HG03039 (cell line): Measurements from ENCODE around the gene OMP.

Experiments used
- ATAC-seq: cut with Tn5 transposase; IDR thresholded peaks from one replicate; pipeline ENCODE4 v1.9.1; 2021; ENCODE audit warnings: mild to moderate bottlenecking, moderate library complexity; ENCODE audit not compliant: unreplicated experiment

OMP gene

DNA sequence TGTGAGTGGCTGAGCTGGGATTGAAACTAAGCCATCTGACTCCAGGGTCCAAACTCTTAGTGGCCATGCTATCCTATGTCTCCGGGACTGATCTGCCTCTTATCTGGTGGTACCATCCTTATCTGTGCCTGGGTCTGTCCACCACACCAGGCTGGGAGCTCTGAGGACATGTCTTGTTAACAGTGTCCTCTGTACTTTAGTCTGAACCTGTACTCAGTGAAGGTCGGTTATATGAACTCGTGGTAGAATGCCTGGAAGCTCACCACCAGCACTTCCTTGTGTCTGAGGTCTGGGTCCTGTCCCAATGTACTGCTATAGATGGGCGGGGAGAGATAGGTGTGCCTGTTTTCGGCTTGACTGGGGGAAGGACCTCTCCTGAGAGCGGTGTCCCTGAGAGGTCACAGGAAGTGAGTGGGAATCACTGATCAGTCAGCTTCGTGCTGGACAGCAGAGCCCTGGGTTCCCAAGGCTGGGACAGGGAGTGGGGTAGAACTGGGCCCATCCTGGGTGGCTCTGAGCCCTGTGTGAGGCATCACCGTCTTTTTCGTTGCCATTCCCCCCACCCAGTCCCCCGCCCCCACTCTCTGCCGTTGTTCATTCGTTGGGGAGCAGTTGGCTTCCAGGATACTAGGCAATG is 34.3 kb downstream of the OMP start:
- ATAC-seq = no peak

- no peak for ATAC-seq
Observed at GRCh38 chr11:77137421-77137820, 34.8 kb downstream of the OMP start.

GRCh38 chr11:77138106-77138649 is 35.5 kb downstream of the OMP start:
- ATAC-seq = no peak

- no peak for ATAC-seq
Observed at GRCh38 chr11:77139201-77139600, 36.6 kb downstream of the OMP start.

GRCh38 chr11:77140231-77140851 is 37.7 kb downstream of the OMP start:
- ATAC-seq = no peak

DNA sequence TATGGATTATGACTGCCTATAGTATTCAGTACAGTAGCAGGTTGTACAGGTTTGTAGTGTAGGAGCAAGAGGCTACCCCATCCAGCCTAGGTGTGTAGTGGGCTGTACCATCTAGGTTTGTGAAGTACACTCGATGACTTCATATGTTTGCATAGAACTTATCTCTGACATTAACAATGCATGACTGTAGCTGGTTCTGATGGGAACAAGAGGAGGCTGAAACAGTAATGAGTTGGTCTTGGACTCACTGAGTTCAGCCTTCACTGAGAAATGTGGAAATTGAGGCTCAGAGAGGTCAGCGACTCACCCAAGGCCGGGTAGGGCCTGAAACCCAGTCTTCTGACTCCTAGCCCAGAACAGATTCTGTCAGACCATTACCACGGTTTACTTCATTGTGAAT is 38.4 kb downstream of the OMP start:
- ATAC-seq = no peak

- ATAC-seq = no peak
Observed at GRCh38 chr11:77141475-77141874, 38.8 kb downstream of the OMP start.

DNA sequence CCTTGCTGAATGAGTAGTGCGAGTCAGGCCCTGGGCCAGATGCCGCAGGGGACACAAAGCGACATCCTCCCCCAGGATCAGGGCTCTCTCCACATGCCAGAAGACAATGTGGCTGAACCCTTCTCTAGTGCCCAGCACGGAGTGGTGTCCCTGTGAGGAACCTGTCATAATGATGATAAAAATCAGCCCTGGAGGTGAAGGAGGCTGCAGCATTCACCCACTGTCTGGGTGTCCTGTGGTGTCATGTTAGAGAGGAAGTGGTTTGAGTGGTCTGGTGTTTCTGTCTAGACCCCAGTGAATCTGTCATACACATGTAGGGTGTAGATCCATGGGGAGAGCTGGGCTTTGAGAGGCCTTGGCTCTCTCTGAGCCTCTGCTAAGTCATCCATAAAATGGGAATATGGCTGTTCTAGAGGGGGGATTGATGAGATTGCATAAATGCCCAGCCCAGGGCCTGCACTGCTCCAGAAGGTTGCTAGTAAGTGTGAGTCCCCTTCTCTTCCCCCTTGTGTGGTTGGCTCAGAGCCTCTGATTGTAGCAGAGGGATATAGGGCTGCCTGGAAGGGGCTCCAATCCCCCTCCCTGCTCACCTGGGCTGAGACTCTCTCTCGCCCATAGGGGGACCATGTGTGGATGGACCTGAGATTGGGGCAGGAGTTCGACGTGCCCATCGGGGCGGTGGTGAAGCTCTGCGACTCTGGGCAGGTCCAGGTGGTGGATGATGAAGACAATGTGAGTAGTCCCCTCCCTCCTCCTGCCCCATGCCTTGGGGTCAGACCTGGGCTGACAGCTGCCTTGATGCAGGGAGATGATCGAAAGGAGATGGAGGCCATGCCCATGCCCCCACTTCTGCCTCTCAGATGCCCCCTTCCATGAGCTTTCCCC is 39.7 kb downstream of the OMP start:
- no peak for ATAC-seq

DNA sequence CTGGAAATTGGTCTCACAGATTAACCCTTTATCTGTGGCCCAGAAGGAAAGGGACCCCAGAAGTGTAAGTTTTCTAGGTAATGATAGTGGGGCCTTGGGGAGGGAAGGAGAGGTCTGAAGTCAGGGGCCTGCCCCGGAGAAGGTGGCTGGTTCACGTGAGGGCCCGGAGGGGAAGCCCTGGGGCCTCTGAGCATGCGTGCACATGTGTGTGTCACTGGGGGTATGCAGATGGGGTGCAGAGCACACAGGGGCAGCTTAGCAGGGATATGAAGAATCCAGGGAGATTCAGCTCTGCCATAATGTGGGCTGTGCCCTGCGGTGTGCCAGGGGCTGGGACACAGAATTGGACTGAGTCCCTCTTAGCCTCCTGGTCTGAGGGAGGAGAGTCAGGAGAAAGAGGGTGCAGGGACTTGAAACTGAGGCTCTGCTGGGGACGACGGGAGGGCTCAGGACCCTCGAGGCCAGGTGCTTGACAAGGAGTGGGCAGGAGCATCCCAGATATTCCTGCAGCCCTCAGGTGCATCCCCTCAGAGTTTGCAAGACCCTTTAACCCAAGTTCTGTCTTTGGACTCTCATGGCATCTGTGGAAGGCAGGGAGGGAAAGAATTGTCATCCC is 40.9 kb downstream of the OMP start:
- ATAC-seq = no peak

DNA sequence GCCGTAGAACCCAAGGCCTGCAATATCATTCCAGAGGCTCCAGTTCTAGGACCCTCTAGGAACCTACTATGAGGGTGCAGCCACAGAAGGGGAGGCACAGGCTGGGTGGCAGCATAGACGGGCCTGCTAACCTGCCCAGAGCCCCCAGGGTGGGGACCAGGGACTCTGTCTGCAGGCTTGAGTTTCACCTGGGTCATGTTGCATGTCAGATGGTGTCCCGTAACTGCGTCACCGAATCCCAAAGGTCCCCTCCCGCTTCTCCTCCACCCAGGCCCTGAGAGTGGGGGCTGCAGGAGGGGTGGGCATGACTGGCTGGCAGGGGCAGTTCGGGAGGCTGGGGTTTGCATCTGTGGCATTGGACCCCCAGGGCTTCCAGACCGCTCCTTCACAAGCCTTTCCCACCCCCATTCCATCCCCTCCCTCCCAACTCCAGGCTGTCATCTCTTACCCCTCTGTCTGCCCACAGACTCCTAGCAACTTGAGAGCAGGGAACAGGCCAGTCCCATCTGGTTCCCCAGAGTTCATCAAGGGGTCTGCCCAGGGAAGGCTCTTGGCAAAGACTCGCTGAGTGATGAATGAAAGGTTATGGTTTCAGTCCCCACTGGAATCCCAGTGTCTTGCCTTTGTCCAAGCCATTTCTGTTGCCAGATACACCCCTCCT is 41.7 kb downstream of the OMP start:
- no peak for ATAC-seq

DNA sequence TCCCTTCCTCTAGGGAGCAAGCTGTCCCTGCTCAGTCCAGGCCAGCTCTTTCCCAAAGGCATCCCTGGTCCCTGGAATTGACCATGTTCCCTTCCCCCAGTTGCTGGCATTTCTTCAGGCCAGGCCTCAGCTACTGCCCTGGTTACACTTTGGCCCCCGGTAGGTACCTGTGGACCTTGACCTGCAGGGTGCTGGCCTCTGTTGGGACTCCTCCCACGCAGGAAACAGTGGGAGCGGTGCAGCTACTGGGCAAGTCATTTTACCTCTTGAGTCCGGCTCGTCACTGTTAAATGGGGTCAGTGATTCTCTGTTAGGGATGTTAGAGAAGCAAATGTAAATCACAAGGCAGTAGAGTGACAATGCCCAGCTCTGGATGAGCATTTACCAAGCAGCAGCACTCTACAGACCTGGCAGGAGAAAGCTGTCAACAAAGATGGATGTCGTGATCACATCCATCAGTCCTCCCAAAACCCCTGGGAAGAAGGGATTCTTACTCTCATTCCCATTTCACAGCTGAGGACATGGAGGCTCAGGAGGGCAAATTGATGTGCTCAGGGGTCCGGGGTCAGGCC is 42.3 kb downstream of the OMP start:
- no peak for ATAC-seq

DNA sequence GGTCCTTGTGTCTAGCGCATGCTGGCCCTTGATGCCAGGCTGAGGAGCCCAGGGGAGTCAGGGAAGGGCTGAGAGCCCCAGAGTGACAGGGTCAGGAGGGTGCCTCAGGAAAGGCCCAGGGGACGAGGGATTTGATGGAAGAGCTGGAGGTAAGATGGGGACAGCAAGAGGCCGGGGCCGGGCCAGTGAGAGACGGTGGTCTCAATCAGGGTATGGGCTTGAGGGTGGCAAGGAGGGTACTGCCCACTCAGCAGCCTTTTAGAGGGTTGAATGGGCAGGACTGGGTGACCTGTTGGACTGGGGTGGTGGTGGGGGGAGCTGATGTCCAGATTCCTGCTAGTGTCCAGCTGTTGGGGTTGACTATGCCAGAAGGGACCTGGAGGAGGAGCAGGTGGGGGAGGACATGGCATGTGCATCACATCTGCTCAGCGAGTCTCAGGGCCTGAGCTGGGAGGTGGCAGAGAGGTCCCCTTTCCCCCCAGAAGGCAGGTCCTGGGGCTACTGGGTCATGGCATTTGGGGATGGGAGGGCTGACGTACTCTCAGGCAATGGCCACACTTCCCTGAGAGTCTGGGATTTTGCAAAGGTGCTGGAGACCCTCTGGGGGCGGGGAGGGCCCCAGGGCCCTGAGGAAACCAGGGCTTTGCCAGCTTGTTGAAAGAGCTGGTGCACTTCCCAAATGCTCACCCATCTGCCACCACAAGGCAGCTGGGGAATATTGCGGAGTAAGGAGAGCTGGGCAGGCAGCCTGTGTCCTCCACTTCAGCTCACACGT is 43.8 kb downstream of the OMP start:
- no peak for ATAC-seq

- ATAC-seq = no peak
Observed at GRCh38 chr11:77147036-77147315, 44.3 kb downstream of the OMP start.

GRCh38 chr11:77147668-77148321 is 45.2 kb downstream of the OMP start:
- ATAC-seq = no peak

DNA sequence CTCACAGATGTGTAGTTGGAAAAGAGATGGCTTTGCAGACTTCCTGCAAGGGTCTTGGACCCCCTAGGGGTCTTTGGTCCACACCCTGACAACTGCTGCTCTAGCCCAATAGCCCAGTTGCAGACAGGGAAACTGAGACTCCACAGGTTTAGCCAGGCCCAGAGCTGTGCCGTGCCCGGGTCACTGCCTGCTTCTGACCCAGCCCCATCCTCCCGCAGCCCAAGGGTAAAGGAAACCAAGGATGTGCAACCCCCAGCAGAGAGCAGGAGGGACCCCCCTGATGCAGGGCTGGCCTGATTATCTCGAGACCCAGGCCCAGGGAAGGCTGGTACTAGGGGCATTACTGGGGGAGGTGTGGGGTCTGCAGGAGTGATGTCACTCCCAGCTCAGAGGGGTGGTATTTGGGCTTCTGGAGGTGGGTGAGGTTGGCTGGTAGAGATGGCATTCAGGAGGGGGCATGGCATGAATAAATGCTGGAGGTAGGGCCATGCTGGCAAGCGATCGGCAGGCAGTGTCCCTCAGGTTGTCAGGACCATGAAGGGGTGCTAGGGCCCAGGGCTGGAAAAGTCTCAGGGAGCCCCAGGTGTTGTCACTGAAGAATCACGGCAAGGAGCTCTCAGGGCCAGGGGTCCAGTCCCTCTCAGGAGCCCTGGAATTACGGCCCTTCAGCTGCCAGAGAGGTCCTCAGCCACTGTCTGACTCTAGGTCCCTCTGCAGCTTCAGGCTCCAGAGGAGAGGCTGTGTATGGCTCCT is 46.5 kb downstream of the OMP start:
- ATAC-seq = no peak

- ATAC-seq = no peak
Observed at GRCh38 chr11:77149716-77150392, 47.2 kb downstream of the OMP start.

GRCh38 chr11:77150836-77151235 is 48.2 kb downstream of the OMP start:
- no peak for ATAC-seq
